Fibroblast of pulmonary artery (primary cell): ENCODE measurements around the gene CBLB.

Source experiments
- DNase-seq: peaks from one replicate; pipeline ENCODE4 v3.0.0-alpha.2; 2010; ENCODE audit warnings: low read depth
- H3K4me3 ChIP-seq: replicated peaks from 2 replicates; pipeline ENCODE4 v1.5.1; 2011; ENCODE audit warnings: low read depth, mild to moderate bottlenecking, control low read depth, low read length, moderate library complexity
- CTCF ChIP-seq: IDR thresholded peaks from 2 replicates; pipeline ENCODE4 v1.5.1; 2011; ENCODE audit warnings: mild to moderate bottlenecking, control low read depth, low read length, inconsistent platforms; ENCODE audit errors: missing control alignments

The CBLB gene

GRCh38 chr3:105860641-105861040, 8.2 kb downstream of the CBLB start:
- no peak for TF ChIP-seq CTCF
- no peak for DNase-seq
- H3K4me3 ChIP-seq: no peak overlapping the region

GRCh38 chr3:105858017-105858416, 10.8 kb downstream of the CBLB start:
- TF ChIP-seq CTCF: no peak
- no peak overlapping the region for H3K4me3 ChIP-seq
- no peak for DNase-seq

- TF ChIP-seq CTCF: no peak
- no peak for DNase-seq
- H3K4me3 ChIP-seq: no peak overlapping the region
These were observed 11.2 kb downstream of the CBLB start for GRCh38 chr3:105857601-105858000.

- no peak for TF ChIP-seq CTCF
- H3K4me3 ChIP-seq: no peak overlapping the region
- DNase-seq: no peak
These were observed 12.2 kb downstream of the CBLB start for GRCh38 chr3:105856605-105857004.

GRCh38 chr3:105853801-105854432, 14.9 kb downstream of the CBLB start:
- no peak for TF ChIP-seq CTCF
- DNase-seq: no peak
- no peak overlapping the region for H3K4me3 ChIP-seq

- DNase-seq: no peak
- H3K4me3 ChIP-seq: no peak overlapping the region
- no peak for TF ChIP-seq CTCF
These were observed 17.2 kb downstream of the CBLB start for GRCh38 chr3:105851582-105851981.

- no peak for DNase-seq
- no peak for TF ChIP-seq CTCF
- H3K4me3 ChIP-seq: no peak overlapping the region
These were observed 17.6 kb downstream of the CBLB start for GRCh38 chr3:105851176-105851575.
